GM18867 (cell line): Measurements from ENCODE around the gene HMGN4.
"Not testable (repeated sequence)": the region's sequence is repeated elsewhere in the genome, so short reads cannot be mapped to it uniquely, and the experiment has no call there.

Experiments used
- ATAC-seq: cut with Tn5 transposase; IDR thresholded peaks from one replicate; pipeline ENCODE4 v1.9.1; 2021; ENCODE audit warnings: mild to moderate bottlenecking, moderate library complexity; ENCODE audit not compliant: unreplicated experiment

Gene HMGN4

GRCh38 chr6:26537846-26538571 lies at the start of gene HMGN4:
TSS of gene HMGN4 (plus strand) at chr6:26538366. CDS start at chr6:26545207, 6,841 bp downstream.
- peak; percentile 56 for ATAC-seq

DNA sequence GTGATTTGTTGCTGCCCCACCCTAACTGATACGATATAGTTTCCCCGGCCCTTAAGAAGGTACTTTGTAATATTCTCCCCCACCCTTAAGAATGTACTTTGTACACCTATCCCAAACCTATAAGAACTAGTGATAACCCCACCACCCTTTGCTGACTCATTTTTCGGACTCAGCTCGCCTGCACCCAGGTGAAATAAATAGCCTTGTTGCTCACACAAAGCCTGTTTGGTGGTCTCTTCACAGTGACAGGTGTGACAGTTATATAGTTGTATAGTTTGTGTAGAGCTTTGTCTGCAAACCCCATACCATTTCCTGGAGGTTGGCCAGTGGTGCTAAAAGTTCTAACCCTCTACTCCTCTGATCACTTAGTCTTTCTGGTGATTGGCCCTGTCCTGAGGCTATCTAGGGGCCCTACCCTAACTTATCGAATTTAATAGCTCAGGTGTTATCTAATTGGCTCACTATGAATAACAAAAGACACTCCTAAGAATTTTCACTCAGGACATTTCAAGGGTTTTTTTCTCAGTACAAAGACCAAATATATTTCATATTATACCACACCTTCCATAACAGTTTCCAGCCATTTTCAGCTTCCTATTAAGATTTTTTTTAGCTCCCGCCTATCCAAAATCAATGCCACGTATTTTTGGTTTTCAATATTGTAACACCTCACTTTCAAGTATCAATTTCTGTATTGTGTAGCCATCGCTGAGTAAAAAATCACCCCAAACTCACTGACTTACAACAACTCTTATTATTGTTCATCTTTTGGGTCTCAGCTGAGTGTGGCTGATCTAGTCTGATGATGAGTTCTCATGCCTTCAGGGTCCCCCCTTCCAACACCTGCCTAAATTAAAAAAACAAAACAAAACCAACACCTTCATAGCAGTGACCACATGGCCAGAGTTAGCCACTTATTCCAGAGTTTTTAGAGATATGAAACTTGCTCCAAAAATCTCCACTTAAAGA lies 47.9 kb upstream of the HMGN4 start:
- no peak for ATAC-seq

DNA sequence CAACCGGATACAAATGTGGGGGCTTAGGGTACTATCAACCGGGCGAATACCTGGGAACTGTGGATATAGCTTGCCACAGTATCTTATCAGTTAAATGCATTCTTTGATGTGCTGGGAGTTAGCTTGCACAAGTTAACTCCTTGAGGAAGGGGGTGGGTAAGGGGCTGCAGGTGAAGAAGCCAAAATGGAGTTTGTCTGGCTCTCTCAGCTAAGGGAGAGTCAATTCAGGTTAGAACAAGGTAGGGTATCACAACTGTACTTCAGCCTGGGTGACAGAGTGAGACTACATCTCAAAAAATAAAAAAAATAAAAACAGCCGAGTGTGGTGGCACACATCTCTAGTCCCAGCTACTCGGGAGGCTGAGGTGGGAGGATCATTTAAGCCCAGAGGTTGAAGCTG lies 46.6 kb upstream of the HMGN4 start:
- no peak for ATAC-seq

GRCh38 chr6:26493258-26493657 lies 44.9 kb upstream of the HMGN4 start:
- ATAC-seq: no peak

GRCh38 chr6:26494117-26494516 lies 44.0 kb upstream of the HMGN4 start:
- no peak for ATAC-seq

DNA sequence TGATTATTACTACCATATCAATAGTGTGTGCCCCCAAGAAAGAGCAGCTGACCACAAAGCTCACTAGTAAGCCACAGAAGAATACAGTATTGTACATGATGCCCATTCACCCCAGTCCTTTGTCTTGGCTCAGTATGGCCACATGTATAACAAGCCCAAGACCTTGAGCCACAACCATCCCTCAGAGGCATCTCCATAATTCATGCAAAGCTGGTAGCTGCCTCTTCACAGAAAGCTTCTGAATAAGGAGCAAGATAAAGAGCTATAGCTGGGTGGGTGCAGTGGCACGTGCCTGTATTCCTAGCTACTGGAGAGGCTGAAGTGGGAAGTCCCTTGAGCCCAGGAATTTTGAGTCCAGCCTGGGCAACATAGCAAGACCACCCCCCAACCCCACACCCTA lies 42.9 kb upstream of the HMGN4 start:
- no peak for ATAC-seq

DNA sequence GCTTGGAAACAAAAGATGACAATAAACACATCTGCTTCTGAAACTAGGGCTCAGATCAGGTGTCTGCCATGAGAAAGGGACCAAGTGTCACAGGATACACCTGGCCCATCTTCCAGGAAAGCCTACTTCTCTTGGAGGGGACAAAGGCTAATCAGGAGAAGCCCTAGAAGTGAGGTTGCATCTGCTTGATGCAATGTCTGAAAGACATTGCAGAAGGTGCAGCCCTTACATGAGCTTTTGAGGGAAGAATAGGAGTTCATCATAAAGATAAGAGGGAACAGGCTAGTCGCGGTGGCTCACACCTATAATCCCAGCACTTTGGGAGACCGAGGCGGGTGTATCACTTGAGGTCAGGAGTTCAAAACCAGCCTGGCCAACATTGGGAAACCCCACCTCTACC lies 40.6 kb upstream of the HMGN4 start:
- no peak for ATAC-seq

DNA sequence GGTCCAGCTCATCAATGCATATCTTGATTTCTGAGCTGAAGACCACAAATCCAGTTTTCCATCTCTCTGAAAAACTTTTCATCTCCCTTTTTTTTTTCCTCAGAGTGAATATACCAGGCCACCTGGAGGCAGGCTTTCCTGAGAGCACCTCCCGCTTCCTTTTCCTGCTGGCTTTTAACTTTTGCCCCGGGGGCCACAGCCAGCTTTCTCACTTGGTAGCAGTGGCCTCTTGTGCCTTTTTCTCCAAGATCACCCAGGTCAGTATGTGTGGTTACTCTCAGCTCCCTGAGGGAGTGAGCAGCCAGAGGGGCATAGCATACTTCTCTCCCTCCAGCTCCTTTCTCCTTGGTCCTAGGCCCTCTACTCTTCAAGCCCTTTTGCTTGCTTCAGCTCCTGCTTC lies 38.1 kb upstream of the HMGN4 start, which contains the start of gene BTN1A1:
TSS of gene BTN1A1 (plus strand) at position 202 of the 400 bp plus-strand sequence. CDS start 984 bp downstream, outside the sequence.
- ATAC-seq: no peak

DNA sequence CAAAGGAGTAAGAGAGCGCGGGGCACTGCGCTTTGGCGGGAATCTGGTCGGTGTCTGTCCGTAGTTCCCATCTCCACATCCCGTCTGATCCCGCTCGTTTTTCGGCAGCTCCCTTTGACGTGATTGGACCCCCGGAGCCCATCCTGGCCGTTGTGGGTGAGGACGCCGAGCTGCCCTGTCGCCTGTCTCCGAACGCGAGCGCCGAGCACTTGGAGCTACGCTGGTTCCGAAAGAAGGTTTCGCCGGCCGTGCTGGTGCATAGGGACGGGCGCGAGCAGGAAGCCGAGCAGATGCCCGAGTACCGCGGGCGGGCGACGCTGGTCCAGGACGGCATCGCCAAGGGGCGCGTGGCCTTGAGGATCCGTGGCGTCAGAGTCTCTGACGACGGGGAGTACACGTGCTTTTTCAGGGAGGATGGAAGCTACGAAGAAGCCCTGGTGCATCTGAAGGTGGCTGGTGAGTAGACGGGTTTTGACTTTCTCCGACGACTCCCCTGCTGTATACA lies 36.6 kb upstream of the HMGN4 start:
- no peak for ATAC-seq

DNA sequence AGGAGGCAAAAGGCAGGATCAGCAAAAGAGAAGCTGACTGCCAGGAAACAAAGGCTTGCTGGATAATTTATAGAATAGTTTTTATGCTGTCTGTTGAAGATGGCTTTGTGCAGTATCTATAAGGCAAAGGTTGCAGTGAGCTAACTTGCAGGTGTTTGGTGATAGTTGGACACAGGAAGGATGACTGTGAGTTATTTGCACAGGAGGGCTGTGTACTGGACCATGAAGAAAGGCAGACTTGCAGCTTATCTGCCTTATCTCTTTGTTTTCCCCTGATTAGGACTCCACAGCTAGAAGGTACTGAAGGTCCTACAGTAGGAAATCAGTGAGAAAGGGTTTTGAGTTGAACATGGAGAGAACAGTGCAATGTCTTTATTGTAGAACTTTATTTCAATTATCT lies 36.0 kb upstream of the HMGN4 start:
- ATAC-seq: no peak

GRCh38 chr6:26502626-26503025 lies 35.5 kb upstream of the HMGN4 start:
- no peak for ATAC-seq

DNA sequence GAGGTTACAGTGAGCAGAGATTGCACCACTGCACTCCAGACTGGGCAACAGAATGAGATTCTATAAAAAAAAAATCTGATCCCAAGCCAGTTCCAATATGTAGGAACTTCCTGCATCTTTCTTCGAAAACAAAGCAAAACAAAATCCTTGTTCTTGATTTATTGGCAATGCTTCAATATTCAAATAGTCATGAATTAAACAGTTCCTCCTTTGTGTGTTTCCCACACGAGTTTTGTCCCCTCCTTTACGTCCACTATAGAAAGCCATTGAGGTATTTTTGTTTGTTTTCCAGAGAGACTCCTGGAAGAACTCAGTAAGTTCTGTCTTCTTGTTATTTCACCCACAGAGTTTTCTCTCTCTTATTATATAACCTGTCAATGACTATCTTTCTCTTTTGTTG lies 30.5 kb upstream of the HMGN4 start:
- ATAC-seq: no peak

GRCh38 chr6:26511033-26511432 lies 27.1 kb upstream of the HMGN4 start:
- ATAC-seq: not testable (repeated sequence)

DNA sequence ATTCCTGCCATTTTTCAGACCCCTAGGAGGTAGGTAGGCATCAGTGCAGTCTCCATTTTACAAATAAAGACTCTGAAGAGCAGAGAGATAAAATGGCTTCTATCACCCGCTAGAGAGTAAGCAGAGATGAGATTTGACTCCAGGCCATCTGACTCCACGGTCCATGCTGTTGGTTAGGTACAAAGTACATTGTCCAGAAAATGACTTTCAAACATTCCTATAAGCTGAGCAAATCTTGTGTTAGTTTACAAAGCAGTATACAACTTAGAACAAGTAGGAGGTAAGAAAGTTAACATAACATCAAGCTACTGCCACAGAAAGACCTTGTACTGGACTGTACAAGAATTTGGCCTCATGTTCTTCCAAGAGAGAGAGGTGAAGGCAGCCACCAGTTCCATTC lies 23.2 kb upstream of the HMGN4 start:
- no peak for ATAC-seq

DNA sequence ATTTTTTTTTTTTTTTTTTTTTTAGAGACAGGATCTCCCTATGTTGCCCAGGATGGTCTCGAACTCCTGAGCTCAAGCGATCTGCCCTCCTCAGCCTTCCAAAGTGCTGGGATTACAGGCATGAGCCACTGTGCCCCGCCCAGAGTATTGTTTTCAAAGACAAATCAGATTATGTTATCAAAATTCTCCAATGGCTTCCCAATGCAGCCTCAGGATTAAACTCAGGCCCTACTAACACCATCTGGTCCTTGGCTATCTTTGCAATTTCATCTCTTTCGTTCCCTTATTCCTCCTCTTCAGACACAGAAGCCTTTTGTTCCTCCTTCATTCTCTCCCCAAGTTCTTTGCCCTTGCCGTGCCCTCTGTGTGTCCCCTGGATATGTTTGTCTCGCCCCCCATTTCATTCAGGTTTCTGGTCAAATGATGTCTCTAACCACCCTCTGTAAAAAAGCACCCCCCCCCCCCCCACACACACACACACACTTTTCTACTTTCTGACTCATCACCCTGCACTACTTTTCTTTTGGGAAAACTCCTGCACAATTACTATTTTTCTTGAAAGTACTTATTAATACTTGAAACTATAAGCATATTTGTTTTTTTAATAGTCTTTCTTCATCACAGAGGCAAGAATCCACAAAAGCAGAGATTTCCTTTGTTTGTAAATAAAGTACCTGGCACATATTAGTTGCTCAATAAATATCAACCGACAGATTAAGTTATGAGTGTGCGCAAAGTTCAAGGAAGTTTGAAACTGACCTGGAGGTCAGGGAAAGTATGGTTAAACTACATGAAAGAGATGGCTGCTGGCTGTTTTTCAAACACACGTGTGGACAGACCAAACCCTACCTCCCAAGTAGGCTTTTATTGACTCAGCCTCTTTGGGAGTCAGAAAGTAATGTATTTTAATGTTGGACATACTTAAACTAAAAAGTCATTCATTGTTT lies 21.4 kb upstream of the HMGN4 start:
- ATAC-seq: no peak

- ATAC-seq: no peak
Measured at GRCh38 chr6:26519359-26519758, 18.8 kb upstream of the HMGN4 start.

DNA sequence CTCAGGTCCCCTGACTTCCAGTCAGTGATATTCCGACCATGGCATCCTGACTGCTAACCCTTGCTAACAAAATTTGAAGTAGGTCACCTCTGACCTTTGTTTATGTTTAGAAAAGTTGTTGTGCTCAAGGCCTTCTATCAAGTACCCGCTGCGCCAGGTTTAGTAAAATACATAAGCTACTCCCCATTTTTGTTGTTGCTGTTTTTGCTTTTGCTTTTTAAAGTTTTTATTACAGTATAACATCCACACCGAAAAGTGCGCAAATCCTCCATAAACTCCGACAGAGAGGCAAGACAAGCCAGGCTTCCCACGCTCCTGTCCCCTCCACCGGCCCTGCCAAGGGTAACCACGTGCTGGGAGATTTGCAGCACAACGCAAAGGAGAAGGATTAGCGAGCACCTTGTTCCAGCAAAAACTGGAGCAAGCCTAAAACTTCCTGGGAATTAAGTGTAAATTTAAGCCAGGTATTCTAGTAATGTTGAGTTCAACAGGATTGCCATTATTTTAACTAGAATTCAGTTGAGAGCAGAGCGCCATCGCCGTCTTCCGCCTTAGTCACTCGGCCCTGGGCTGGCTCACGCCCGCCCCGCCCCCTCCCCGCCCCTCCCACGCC lies 17.8 kb upstream of the HMGN4 start:
- ATAC-seq: peak; percentile 36

GRCh38 chr6:26520850-26521599 lies 17.1 kb upstream of the HMGN4 start:
- peak; percentile 55 for ATAC-seq

GRCh38 chr6:26521600-26522391 lies 16.4 kb upstream of the HMGN4 start:
- peak; percentile 68 for ATAC-seq
